HEK293 (cell line): ENCODE results near the gene TINCR.

ENCODE experiments used
- CTCF ChIA-PET: fragments of 350-600 bp; formaldehyde crosslinking; extraction: SDS; loops from one replicate; lab custom pipeline; 2021; ENCODE audit warnings: antibody characterized with exemption; lab: Yijun Ruan, JAX
- POLR2A ChIA-PET: fragments of 300-600 bp; formaldehyde crosslinking; extraction: SDS; loops from one replicate; lab custom pipeline; 2020; ENCODE audit warnings: antibody characterized with exemption, inconsistent platforms; lab: Yijun Ruan, JAX
- H3K27ac ChIP-seq: fragments of 200-500 bp; sonication (Bioruptor generic); 2 replicates; pipeline ENCODE4 v1.5.1; 2014; ENCODE audit warnings: low read depth, low read length, control low read depth, inconsistent platforms; ENCODE audit errors: extremely low read depth
- H3K36me3 ChIP-seq, 2 experiments: fragments of 200-500 bp in 1 of 2; sonication (Bioruptor generic) in 1 of 2; 1 replicate in 1 of 2; 2 replicates in 1 of 2; pipeline ENCODE4 v1.5.1; 2014 to 2017; ENCODE audit warnings: inconsistent platforms in 2 of 2, low read length in 2 of 2; ENCODE audit not compliant: control insufficient read depth in 2 of 2, insufficient read depth in 1 of 2
- H3K4me1 ChIP-seq: fragments of 200-500 bp; sonication (Bioruptor generic); 2 replicates; pipeline ENCODE4 v1.5.1; 2014; ENCODE audit warnings: mild to moderate bottlenecking, low read length, inconsistent platforms; ENCODE audit not compliant: control insufficient read depth, insufficient read depth
- H3K4me3 ChIP-seq: 2 replicates; pipeline ENCODE4 v1.5.1; 2011; ENCODE audit warnings: low read depth, mild to moderate bottlenecking, control low read depth, low read length, moderate library complexity
- H3K9me3 ChIP-seq: fragments of 200-500 bp; sonication (Bioruptor generic); 2 replicates; pipeline ENCODE4 v1.5.1; 2014; ENCODE audit warnings: low read depth, low read length, inconsistent platforms; ENCODE audit not compliant: control insufficient read depth, insufficient read depth
- EGR2 ChIP-seq: fragments of 450-650 bp; formaldehyde crosslinking; IDR thresholded peaks from 2 replicates; pipeline ENCODE4 v1.5.1; 2016; ENCODE audit warnings: low read depth, missing biosample characterization, missing genetic modification characterization
- GLI2 ChIP-seq: fragments of 450-650 bp; formaldehyde crosslinking; IDR thresholded peaks from 2 replicates; pipeline ENCODE4; 2017; ENCODE audit warnings: missing biosample characterization, missing genetic modification characterization, low read depth, borderline replicate concordance
- IKZF3 ChIP-seq: fragments of 450-650 bp; IDR thresholded peaks from 2 replicates; pipeline ENCODE4 v1.5.0; 2018; ENCODE audit warnings: missing biosample characterization, mild to moderate bottlenecking, missing genetic modification characterization, moderate library complexity
- KLF1 ChIP-seq: fragments of 450-650 bp; formaldehyde crosslinking; IDR thresholded peaks from 2 replicates; pipeline ENCODE4 v1.5.1; 2016; ENCODE audit warnings: missing biosample characterization, missing genetic modification characterization
- KLF16 ChIP-seq: fragments of 450-650 bp; formaldehyde crosslinking; IDR thresholded peaks from 2 replicates; pipeline ENCODE4 v1.5.1; 2017; ENCODE audit warnings: missing biosample characterization, missing genetic modification characterization
- ZFHX2 ChIP-seq: fragments of 450-650 bp; formaldehyde crosslinking; conservative IDR thresholded peaks from 2 replicates; pipeline ENCODE4 v1.5.1; 2016; ENCODE audit warnings: missing biosample characterization, missing genetic modification characterization
- ZIC2 ChIP-seq: fragments of 450-650 bp; formaldehyde crosslinking; IDR thresholded peaks from 2 replicates; pipeline ENCODE4 v1.5.1; 2016; ENCODE audit warnings: missing biosample characterization, missing genetic modification characterization
- ZNF223 ChIP-seq: fragments of 450-650 bp; formaldehyde crosslinking; IDR thresholded peaks from 2 replicates; pipeline ENCODE4 v1.5.1; 2016; ENCODE audit warnings: missing biosample characterization, missing genetic modification characterization
- ZNF341 ChIP-seq: fragments of 450-650 bp; formaldehyde crosslinking; IDR thresholded peaks from 2 replicates; pipeline ENCODE4; 2016; ENCODE audit warnings: low read depth, missing biosample characterization, missing genetic modification characterization
- ZNF354C ChIP-seq: fragments of 450-650 bp; formaldehyde crosslinking; IDR thresholded peaks from 2 replicates; pipeline ENCODE4 v1.5.1; 2016; ENCODE audit warnings: missing biosample characterization, missing genetic modification characterization, low read depth, borderline replicate concordance
- ZNF394 ChIP-seq: fragments of 450-650 bp; formaldehyde crosslinking; IDR thresholded peaks from 2 replicates; pipeline ENCODE4 v1.5.1; 2016; ENCODE audit warnings: missing biosample characterization, missing genetic modification characterization, mild to moderate bottlenecking, moderate library complexity, borderline replicate concordance
- ZNF560 ChIP-seq: fragments of 450-650 bp; formaldehyde crosslinking; IDR thresholded peaks from 2 replicates; pipeline ENCODE4 v1.5.1; 2017; ENCODE audit warnings: missing biosample characterization, missing genetic modification characterization, borderline replicate concordance
- ZNF596 ChIP-seq: fragments of 450-650 bp; IDR thresholded peaks from 2 replicates; pipeline ENCODE4 v1.5.0; 2018; ENCODE audit warnings: missing biosample characterization, mild to moderate bottlenecking, missing genetic modification characterization, moderate library complexity
- ZNF701 ChIP-seq: fragments of 450-650 bp; formaldehyde crosslinking; IDR thresholded peaks from 2 replicates; pipeline ENCODE4 v1.5.1; 2016; ENCODE audit warnings: missing biosample characterization, missing genetic modification characterization
- ZNF768 ChIP-seq: fragments of 450-650 bp; formaldehyde crosslinking; IDR thresholded peaks from 2 replicates; pipeline ENCODE4 v1.5.1; 2018; ENCODE audit warnings: missing biosample characterization, mild to moderate bottlenecking, missing genetic modification characterization
- TF ChIP-seq, protein P1 (sequence below): fragments of 450-650 bp; formaldehyde crosslinking; IDR thresholded peaks from 2 replicates; pipeline ENCODE4 v1.5.1; 2016; ENCODE audit warnings: missing biosample characterization, missing genetic modification characterization
- TF ChIP-seq, protein P2 (sequence below): fragments of 450-650 bp; formaldehyde crosslinking; IDR thresholded peaks from 2 replicates; pipeline ENCODE4 v1.5.1; 2016; ENCODE audit warnings: missing biosample characterization, missing genetic modification characterization

The TINCR gene

GRCh38 chr19:5592531-5593342, 25.0 kb upstream of the TINCR start:
- no peaks in the 10 kb centered on the region for H3K4me1 ChIP-seq
- H3K9me3 ChIP-seq, result no peaks in the 10 kb centered on the region
- POLR2A ChIA-PET, result no interaction called here
- peaks cover 20 to 98% of the 10 kb centered on the region in 2 experiments for H3K36me3 ChIP-seq
- TF ChIP-seq IKZF3 (tag by site-specific recombination) (no peak), ZNF768 (no peak), ZNF223 (tag by site-specific recombination) (no peak), KLF1 (tag by site-specific recombination) (no peak), KLF16 (tag by site-specific recombination) (no peak), ZNF701 (tag by site-specific recombination) (no peak), ZNF596 (tag by site-specific recombination) (no peak), ZNF394 (tag by site-specific recombination) (no peak), GLI2 (tag by site-specific recombination) (no peak), ZIC2 (tag by site-specific recombination) (no peak)
- TF ChIP-seq, protein P1, sequence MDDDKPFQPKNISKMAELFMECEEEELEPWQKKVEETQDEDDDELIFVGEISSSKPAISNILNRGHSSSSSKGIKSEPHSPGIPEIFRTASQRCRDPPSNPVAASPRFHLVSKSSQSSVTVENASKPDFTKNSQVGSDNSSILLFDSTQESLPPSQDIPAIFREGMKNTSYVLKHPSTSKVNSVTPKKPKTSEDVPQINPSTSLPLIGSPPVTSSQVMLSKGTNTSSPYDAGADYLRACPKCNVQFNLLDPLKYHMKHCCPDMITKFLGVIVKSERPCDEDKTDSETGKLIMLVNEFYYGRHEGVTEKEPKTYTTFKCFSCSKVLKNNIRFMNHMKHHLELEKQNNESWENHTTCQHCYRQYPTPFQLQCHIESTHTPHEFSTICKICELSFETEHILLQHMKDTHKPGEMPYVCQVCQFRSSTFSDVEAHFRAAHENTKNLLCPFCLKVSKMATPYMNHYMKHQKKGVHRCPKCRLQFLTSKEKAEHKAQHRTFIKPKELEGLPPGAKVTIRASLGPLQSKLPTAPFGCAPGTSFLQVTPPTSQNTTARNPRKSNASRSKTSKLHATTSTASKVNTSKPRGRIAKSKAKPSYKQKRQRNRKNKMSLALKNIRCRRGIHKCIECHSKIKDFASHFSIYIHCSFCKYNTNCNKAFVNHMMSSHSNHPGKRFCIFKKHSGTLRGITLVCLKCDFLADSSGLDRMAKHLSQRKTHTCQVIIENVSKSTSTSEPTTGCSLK (tag by site-specific recombination), result no peak
- TF ChIP-seq, protein P2, sequence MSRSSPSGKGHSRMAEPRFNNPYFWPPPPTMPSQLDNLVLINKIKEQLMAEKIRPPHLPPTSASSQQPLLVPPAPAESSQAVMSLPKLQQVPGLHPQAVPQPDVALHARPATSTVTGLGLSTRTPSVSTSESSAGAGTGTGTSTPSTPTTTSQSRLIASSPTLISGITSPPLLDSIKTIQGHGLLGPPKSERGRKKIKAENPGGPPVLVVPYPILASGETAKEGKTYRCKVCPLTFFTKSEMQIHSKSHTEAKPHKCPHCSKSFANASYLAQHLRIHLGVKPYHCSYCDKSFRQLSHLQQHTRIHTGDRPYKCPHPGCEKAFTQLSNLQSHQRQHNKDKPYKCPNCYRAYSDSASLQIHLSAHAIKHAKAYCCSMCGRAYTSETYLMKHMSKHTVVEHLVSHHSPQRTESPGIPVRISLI (tag by site-specific recombination), result no peak
- TF ChIP-seq, all 188 proteins: peak for 0
- CTCF ChIA-PET, result interaction anchor here (0.5 to 0.6 kb wide), 2 partner anchors 13 to 94 kb away, joined by 3 to 4 read pairs; no protein-coding TSS in a partner anchor
- Histone ChIP-seq H3K27ac (no peak overlapping the region), H3K4me3 (no peak overlapping the region)

DNA sequence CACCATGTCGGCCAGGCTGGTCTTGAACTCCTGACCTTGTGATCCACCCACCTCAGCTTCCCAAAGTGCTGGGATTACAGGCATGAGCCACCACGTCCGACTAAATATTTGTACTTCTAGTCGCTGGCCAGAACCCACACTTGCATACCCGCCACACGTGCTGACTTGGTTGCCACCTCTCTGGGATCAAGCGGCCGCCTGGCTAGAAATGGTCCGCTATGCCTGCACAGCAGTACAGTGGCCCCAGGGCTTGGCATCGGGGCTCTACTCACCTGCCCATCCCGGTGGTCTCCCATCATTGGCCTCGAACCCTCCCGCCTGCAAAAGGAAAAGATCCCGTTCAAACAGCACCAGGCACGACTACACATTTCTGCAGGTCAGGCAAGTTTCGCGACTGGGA, 23.7 kb upstream of the TINCR start:
- CTCF ChIA-PET, result interaction anchor here (0.6 kb wide), 1 partner anchor 96 kb away, joined by 3 read pairs; no protein-coding TSS in a partner anchor

GRCh38 chr19:5590865-5591154, 23.1 kb upstream of the TINCR start:
- no peaks in the 10 kb centered on the region for H3K9me3 ChIP-seq
- CTCF ChIA-PET, result no interaction called here

More for the DNA sequence above, 23.7 kb upstream of the TINCR start:
- Histone ChIP-seq H3K9me3 (no peaks in the 10 kb centered on the region), H3K4me3 (no peak overlapping the region), H3K36me3 (peaks cover 10 to 98% of the 10 kb centered on the region in 2 experiments), H3K27ac (no peak overlapping the region), H3K4me1 (no peaks in the 10 kb centered on the region)
- no peak for TF ChIP-seq ZNF354C (tag by site-specific recombination)
- POLR2A ChIA-PET, result no interaction called here

More at GRCh38 chr19:5590865-5591154, 23.1 kb upstream of the TINCR start:
- Histone ChIP-seq H3K27ac (no peak overlapping the region), H3K4me3 (no peak overlapping the region), H3K4me1 (no peaks in the 10 kb centered on the region), H3K36me3 (peaks cover 3 to 96% of the 10 kb centered on the region in 2 experiments)
- POLR2A ChIA-PET, result no interaction called here
- TF ChIP-seq EGR2 (tag by site-specific recombination) (0 out of 2 replicates have a peak, but pooled peaks have one; percentile 14), ZFHX2 (tag by site-specific recombination) (peak; percentile 45; the same call in 1 of the 2 replicates), ZNF560 (tag by site-specific recombination) (no peak), ZNF341 (peak; percentile 66)
